NOMO-1 (cell line): ENCODE results near the gene IL1RAPL1.
"Not testable (repeated sequence)": the region's sequence is repeated elsewhere in the genome, so short reads cannot be mapped to it uniquely, and the experiment has no call there.

Experiments used
- DNase-seq, 2 experiments: peaks; one replicate each; lab custom pipeline; 2025; ENCODE audit not compliant: unreplicated experiment in 2 of 2; lab: John Stamatoyannopoulos, UW

The IL1RAPL1 gene

GRCh38 chrX:29242856-29243255 is 655.6 kb downstream of the IL1RAPL1 start:
- no peak for DNase-seq

- no peak for DNase-seq
These were observed 656.7 kb downstream of the IL1RAPL1 start for GRCh38 chrX:29243942-29244341.

GRCh38 chrX:29254515-29254914 is 667.3 kb downstream of the IL1RAPL1 start:
- no peak for DNase-seq

- DNase-seq = no peak
These were observed 670.3 kb downstream of the IL1RAPL1 start for GRCh38 chrX:29257521-29257920.

- no peak for DNase-seq
These were observed 682.1 kb downstream of the IL1RAPL1 start for GRCh38 chrX:29269390-29269789.

GRCh38 chrX:29274517-29274916 is 687.3 kb downstream of the IL1RAPL1 start:
- DNase-seq = no peak

GRCh38 chrX:29275928-29276327 is 688.7 kb downstream of the IL1RAPL1 start:
- no peak for DNase-seq

GRCh38 chrX:29281078-29281742 is 694.0 kb downstream of the IL1RAPL1 start:
- no peak for DNase-seq

GRCh38 chrX:29285664-29286063 is 698.4 kb downstream of the IL1RAPL1 start:
- DNase-seq = no peak

- DNase-seq = no peak
These were observed 708.9 kb downstream of the IL1RAPL1 start for GRCh38 chrX:29295987-29296680.

GRCh38 chrX:29297171-29297800 is 710.0 kb downstream of the IL1RAPL1 start:
- no peak for DNase-seq

GRCh38 chrX:29299684-29300083 is 712.4 kb downstream of the IL1RAPL1 start:
- DNase-seq = no peak

- DNase-seq = no peak
These were observed 721.5 kb downstream of the IL1RAPL1 start for GRCh38 chrX:29308726-29309125.

- DNase-seq = no peak
These were observed 728.7 kb downstream of the IL1RAPL1 start for GRCh38 chrX:29315931-29316330.

- DNase-seq = no peak
These were observed 730.8 kb downstream of the IL1RAPL1 start for GRCh38 chrX:29318012-29318411.

- DNase-seq = not testable (repeated sequence)
These were observed 745.2 kb downstream of the IL1RAPL1 start for GRCh38 chrX:29332429-29332828.

- not testable (repeated sequence) for DNase-seq
These were observed 745.8 kb downstream of the IL1RAPL1 start for GRCh38 chrX:29333091-29333490.

GRCh38 chrX:29348288-29348687 is 761.0 kb downstream of the IL1RAPL1 start:
- DNase-seq = no peak

- no peak for DNase-seq
These were observed 772.0 kb downstream of the IL1RAPL1 start for GRCh38 chrX:29359276-29359675.

- DNase-seq = not testable (repeated sequence)
These were observed 787.5 kb downstream of the IL1RAPL1 start for GRCh38 chrX:29374765-29375164.

GRCh38 chrX:29376584-29376983 is 789.3 kb downstream of the IL1RAPL1 start:
- DNase-seq = no peak

- DNase-seq = no peak
These were observed 795.6 kb downstream of the IL1RAPL1 start for GRCh38 chrX:29382811-29383210.
